Measurements from ENCODE around the gene TRO. TPM values are rescaled to one million over a fixed set of nuclear protein-coding genes. Genes with fewer than 3 reads are reported as not detected.

TRO gene
- total and polyA plus RNA-seq, 2 donors from 2014 or later = 11.6 to 17.0 TPM

GRCh38 chrX:54891573-54891972 is 29.1 kb upstream of the TRO start:
- H3K27ac ChIP-seq (ENCODE audit: low read depth in 2 of 2, low read length in 2 of 2) = no peak overlapping the region
- H3K36me3 ChIP-seq (ENCODE audit: control insufficient read depth in 2 of 3, insufficient read depth in 3 of 3, low read length in 3 of 3) = no peaks in the 10 kb centered on the region
- intact Hi-C loops (cut with DNase I) = no loop called here
- H3K4me1 ChIP-seq (ENCODE audit: control insufficient read depth in 2 of 3, insufficient read depth in 2 of 3, low read depth in 1 of 3, low read length in 3 of 3) = no peaks in the 10 kb centered on the region
- peak; percentile 85 for FAIRE-seq
- no peak overlapping the region for H3K9ac ChIP-seq (ENCODE audit: low read length in 3 of 3)
- no peaks in the 10 kb centered on the region for H3K9me3 ChIP-seq (ENCODE audit: control insufficient read depth in 2 of 3, insufficient read depth in 1 of 3, low read length in 3 of 3)
- no peaks in the 10 kb centered on the region for H3K27me3 ChIP-seq (ENCODE audit: control insufficient read depth, insufficient read depth, low read length)
- no peak overlapping the region for H3K4me3 ChIP-seq (ENCODE audit: low read length in 3 of 3)
- peak; percentile 29 for TF ChIP-seq CTCF (IDR thresholded peaks at IDR 0.05; ENCODE audit: borderline replicate concordance, extremely low read depth, insufficient read depth)
- peak in 2 of 5 donors; percentile 5 to 38 for DNase-seq

DNA sequence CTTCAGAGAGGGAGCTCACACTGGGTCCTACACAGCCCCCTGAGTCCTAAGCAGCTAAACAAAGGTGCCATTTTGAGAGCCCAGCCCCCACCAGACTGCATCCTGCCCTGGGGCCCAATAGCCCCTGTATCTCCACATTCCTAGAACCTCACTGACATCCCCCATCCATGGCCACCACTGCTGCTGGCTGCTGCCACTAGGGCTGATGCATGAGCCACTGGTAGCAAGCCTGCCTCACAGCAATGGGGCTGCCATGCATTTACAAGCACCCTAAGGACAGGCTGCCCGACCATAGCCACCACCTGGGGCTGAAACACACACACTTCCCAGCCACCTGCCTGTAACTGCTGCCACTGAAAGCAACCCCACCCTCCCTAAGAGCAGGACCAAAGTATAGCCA is 26.5 kb upstream of the TRO start:
- Histone ChIP-seq H3K9ac (ENCODE audit: low read length in 3 of 3) (no peak overlapping the region), H3K36me3 (ENCODE audit: control insufficient read depth in 2 of 3, insufficient read depth in 3 of 3, low read length in 3 of 3) (no peaks in the 10 kb centered on the region), H3K27ac (ENCODE audit: low read depth in 2 of 2, low read length in 2 of 2) (no peak overlapping the region), H3K4me3 (ENCODE audit: low read length in 3 of 3) (no peak overlapping the region), H3K27me3 (ENCODE audit: control insufficient read depth, insufficient read depth, low read length) (no peaks in the 10 kb centered on the region), H3K9me3 (ENCODE audit: control insufficient read depth in 2 of 3, insufficient read depth in 1 of 3, low read length in 3 of 3) (no peaks in the 10 kb centered on the region), H3K4me1 (ENCODE audit: control insufficient read depth in 2 of 3, insufficient read depth in 2 of 3, low read depth in 1 of 3, low read length in 3 of 3) (no peaks in the 10 kb centered on the region)
- FAIRE-seq = no peak
- TF ChIP-seq CTCF (IDR thresholded peaks at IDR 0.05; ENCODE audit: borderline replicate concordance, extremely low read depth, insufficient read depth) = no peak
- intact Hi-C loops (cut with DNase I) = no loop called here
- no peak for DNase-seq

GRCh38 chrX:54909941-54910340 is 10.7 kb upstream of the TRO start:
- Histone ChIP-seq H3K27ac (ENCODE audit: low read depth in 2 of 2, low read length in 2 of 2) (no peak overlapping the region), H3K9ac (ENCODE audit: low read length in 3 of 3) (no peak overlapping the region), H3K36me3 (ENCODE audit: control insufficient read depth in 2 of 3, insufficient read depth in 3 of 3, low read length in 3 of 3) (no peaks in the 10 kb centered on the region), H3K4me1 (ENCODE audit: control insufficient read depth in 2 of 3, insufficient read depth in 2 of 3, low read depth in 1 of 3, low read length in 3 of 3) (no peaks in the 10 kb centered on the region), H3K4me3 (ENCODE audit: low read length in 3 of 3) (no peak overlapping the region), H3K27me3 (ENCODE audit: control insufficient read depth, insufficient read depth, low read length) (no peaks in the 10 kb centered on the region), H3K9me3 (ENCODE audit: control insufficient read depth in 2 of 3, insufficient read depth in 1 of 3, low read length in 3 of 3) (no peaks in the 10 kb centered on the region)
- no peak for TF ChIP-seq CTCF (IDR thresholded peaks at IDR 0.05; ENCODE audit: borderline replicate concordance, extremely low read depth, insufficient read depth)
- DNase-seq = no peak
- FAIRE-seq = no peak
- intact Hi-C loops (cut with DNase I) = no loop called here

- H3K27me3 ChIP-seq (ENCODE audit: control insufficient read depth, insufficient read depth, low read length) = no peaks in the 10 kb centered on the region
- TF ChIP-seq CTCF (IDR thresholded peaks at IDR 0.05; ENCODE audit: borderline replicate concordance, extremely low read depth, insufficient read depth) = no peak
- FAIRE-seq = no peak
- H3K9ac ChIP-seq (ENCODE audit: low read length in 3 of 3) = peak overlapping the region in 2 of 3 donors; percentile 77 to 94
- peak; percentile 82 to 95 (median 91) for DNase-seq
- H3K36me3 ChIP-seq (ENCODE audit: control insufficient read depth in 2 of 3, insufficient read depth in 3 of 3, low read length in 3 of 3) = no peaks in the 10 kb centered on the region
- peaks cover 0 to 4% (median 0%) of the 10 kb centered on the region in 3 donors for H3K4me1 ChIP-seq (ENCODE audit: control insufficient read depth in 2 of 3, insufficient read depth in 2 of 3, low read depth in 1 of 3, low read length in 3 of 3)
- H3K27ac ChIP-seq (ENCODE audit: low read depth in 2 of 2, low read length in 2 of 2) = no peak overlapping the region
- intact Hi-C loops (cut with DNase I) = no loop called here
- peak overlapping the region; percentile 70 to 96 (median 72) for H3K4me3 ChIP-seq (ENCODE audit: low read length in 3 of 3)
- no peaks in the 10 kb centered on the region for H3K9me3 ChIP-seq (ENCODE audit: control insufficient read depth in 2 of 3, insufficient read depth in 1 of 3, low read length in 3 of 3)
These were observed 900 bp downstream of the TRO start for GRCh38 chrX:54921427-54922021.
